ENCODE results near the gene NDUFV3.

GRCh38 chr21:42855937-42856335, 37.2 kb upstream of the NDUFV3 start:
- TF ChIP-seq CTCF (conservative IDR thresholded peaks at IDR 0.05): no peak
- no peak for TF ChIP-seq ZFX (IDR thresholded peaks at IDR 0.05)

All from C4-2B (cell line).